CD8-positive, alpha-beta memory T cell (primary cell): Measurements from ENCODE around the gene DCPS. TPM values are rescaled to one million over a fixed set of nuclear protein-coding genes. Genes with fewer than 3 reads are reported as not detected.

Experiments
- CTCF ChIA-PET: fragments of 350-600 bp; sonication (Branson Sonifier 250); formaldehyde crosslinking; loops from one replicate; lab custom pipeline; 2021; ENCODE audit warnings: antibody characterized with exemption; lab: Charles Lee
- POLR2A ChIA-PET: fragments of 350-600 bp; sonication (Branson Sonifier 250); formaldehyde crosslinking; loops from one replicate; lab custom pipeline; 2021; ENCODE audit warnings: antibody characterized with exemption; lab: Charles Lee
- DNase-seq, 5 donors: peaks; one replicate each; pipeline versions ENCODE4 v3.0.0 to v3.0.0-alpha.2; 2020 to 2022; ENCODE audit warnings: mixed read lengths in 1 of 5
- H3K27ac ChIP-seq: one replicate; pipeline ENCODE4 v1.7.0; 2013; ENCODE audit warnings: low read depth, mild to moderate bottlenecking, low read length, moderate library complexity
- H3K27me3 ChIP-seq: 2 replicates; pipeline ENCODE4 v1.7.0; 2013; ENCODE audit warnings: low read length, mild to moderate bottlenecking; ENCODE audit not compliant: insufficient read depth, poor library complexity, severe bottlenecking
- H3K36me3 ChIP-seq: 2 replicates; pipeline ENCODE4 v1.7.0; 2013; ENCODE audit warnings: mild to moderate bottlenecking, low read length, moderate library complexity; ENCODE audit not compliant: insufficient read depth
- H3K4me1 ChIP-seq: 2 replicates; pipeline ENCODE4 v1.7.0; 2013; ENCODE audit warnings: mild to moderate bottlenecking, low read length, moderate library complexity; ENCODE audit not compliant: insufficient read depth
- H3K4me3 ChIP-seq: 2 replicates; pipeline ENCODE4 v1.7.0; 2013; ENCODE audit warnings: mild to moderate bottlenecking, low read length
- H3K9me3 ChIP-seq: 2 replicates; pipeline ENCODE4 v1.7.0; 2013; ENCODE audit warnings: mild to moderate bottlenecking, low read length
- H3K27ac Mint-ChIP-seq, 8 donors: one replicate each; pipeline ENCODE4 v1.8.0; 2020 to 2021; ENCODE audit warnings: mixed read lengths in 8 of 8, mild to moderate bottlenecking in 6 of 8, inconsistent platforms in 3 of 8, moderate library complexity in 3 of 8
- H3K27me3 Mint-ChIP-seq, 2 donors: one replicate each; pipeline ENCODE4 v1.8.0; 2020 to 2021; ENCODE audit warnings: mixed read lengths in 2 of 2, mild to moderate bottlenecking in 1 of 2, moderate library complexity in 1 of 2
- H3K36me3 Mint-ChIP-seq, 3 donors: one replicate each; pipeline ENCODE4 v1.8.0; 2020 to 2021; ENCODE audit warnings: mixed read lengths in 3 of 3, inconsistent platforms in 1 of 3, mild to moderate bottlenecking in 1 of 3
- H3K4me1 Mint-ChIP-seq, 3 donors: one replicate each; pipeline ENCODE4 v1.8.0; 2020 to 2021; ENCODE audit warnings: mixed read lengths in 3 of 3, inconsistent platforms in 1 of 3, mild to moderate bottlenecking in 1 of 3
- H3K4me3 Mint-ChIP-seq, 7 donors: one replicate each; pipeline ENCODE4 v1.8.0; 2020 to 2021; ENCODE audit warnings: mixed read lengths in 7 of 7, mild to moderate bottlenecking in 6 of 7, moderate library complexity in 4 of 7, inconsistent platforms in 2 of 7
- H3K9me3 Mint-ChIP-seq, 5 donors: one replicate each; pipeline ENCODE4 v1.8.0; 2020 to 2022; ENCODE audit warnings: mixed read lengths in 5 of 5, mild to moderate bottlenecking in 3 of 5, moderate library complexity in 2 of 5, inconsistent platforms in 1 of 5
- polyA plus RNA-seq: library from polyadenylated mRNA; unstranded; fragments of 300-500 nt; fragmentation: Illumina TruSeq; gene quantifications from one replicate; pipeline ENCODE4 v1.2.3, GENCODE V29; 2021
- total RNA-seq, 2 experiments: library from RNA; stranded (reverse); gene quantifications; one replicate each; pipeline ENCODE4 v1.2.3, GENCODE V29; 2021

Gene DCPS
- total and polyA plus RNA-seq, 3 experiments from 2014 or later: 40.0 to 59.6 (median 42.4) TPM

GRCh38 chr11:126340960-126341606 lies 37.2 kb downstream of the DCPS start:
- Histone ChIP-seq H3K27me3 (no peaks in the 10 kb centered on the region), H3K9me3 (no peaks in the 10 kb centered on the region), H3K4me1 (no peaks in the 10 kb centered on the region), H3K27ac (no peak overlapping the region), H3K36me3 (peaks cover 25% of the 10 kb centered on the region), H3K4me3 (no peak overlapping the region)
- Mint-ChIP-seq H3K27ac (peak overlapping the region in 7 of 8 donors; percentile 35 to 85 (median 75)), H3K36me3 (peaks cover 7 to 94% (median 17%) of the 10 kb centered on the region in 3 donors), H3K4me1 (peaks cover 0 to 7% (median 5%) of the 10 kb centered on the region in 3 donors), H3K27me3 (no peaks in the 10 kb centered on the region), H3K9me3 (no peaks in the 10 kb centered on the region), H3K4me3 (peak overlapping the region in 1 of 7 donors; percentile 12)
- ChIA-PET POLR2A (interaction anchor here (0.6 kb wide), 1 partner anchor 42 kb away, joined by 5 read pairs; no protein-coding TSS in a partner anchor), CTCF (no interaction called here)
- no peak for DNase-seq

- no peak overlapping the region for H3K4me3 Mint-ChIP-seq
- H3K27ac Mint-ChIP-seq: peak overlapping the region in 5 of 8 donors; percentile 35 to 74 (median 70)
- CTCF ChIA-PET: no interaction called here
Measured at GRCh38 chr11:126341760-126342161, 37.9 kb downstream of the DCPS start.

GRCh38 chr11:126343051-126343450 lies 39.2 kb downstream of the DCPS start:
- no peaks in the 10 kb centered on the region for H3K27me3 ChIP-seq
- DNase-seq: no peak
- H3K27ac ChIP-seq: no peak overlapping the region
- no peaks in the 10 kb centered on the region for H3K27me3 Mint-ChIP-seq
- H3K4me1 ChIP-seq: no peaks in the 10 kb centered on the region
- ChIA-PET CTCF (no interaction called here), POLR2A (no interaction called here)
- no peak overlapping the region for H3K27ac Mint-ChIP-seq
- peaks cover 4 to 91% (median 17%) of the 10 kb centered on the region in 3 donors for H3K36me3 Mint-ChIP-seq
- H3K4me1 Mint-ChIP-seq: no peaks in the 10 kb centered on the region
- H3K4me3 ChIP-seq: no peak overlapping the region
- peaks cover 25% of the 10 kb centered on the region for H3K36me3 ChIP-seq
- H3K9me3 ChIP-seq: no peaks in the 10 kb centered on the region
- no peak overlapping the region for H3K4me3 Mint-ChIP-seq
- no peaks in the 10 kb centered on the region for H3K9me3 Mint-ChIP-seq

More at GRCh38 chr11:126341760-126342161, 37.9 kb downstream of the DCPS start:
- Histone ChIP-seq H3K4me3 (no peak overlapping the region), H3K4me1 (no peaks in the 10 kb centered on the region), H3K9me3 (no peaks in the 10 kb centered on the region), H3K36me3 (peaks cover 25% of the 10 kb centered on the region), H3K27me3 (no peaks in the 10 kb centered on the region), H3K27ac (no peak overlapping the region)
- Mint-ChIP-seq H3K9me3 (no peaks in the 10 kb centered on the region), H3K4me1 (no peaks in the 10 kb centered on the region), H3K27me3 (no peaks in the 10 kb centered on the region), H3K36me3 (peaks cover 4 to 94% (median 17%) of the 10 kb centered on the region in 3 donors)
- POLR2A ChIA-PET: no interaction called here
- DNase-seq: no peak

- ChIA-PET POLR2A (no interaction called here), CTCF (interaction anchor here (1.2 kb wide), 1 partner anchor 34 kb away, joined by 4 read pairs; no protein-coding TSS in a partner anchor)
- H3K4me3 ChIP-seq: no peak overlapping the region
- peaks cover 4 to 85% (median 14%) of the 10 kb centered on the region in 3 donors for H3K36me3 Mint-ChIP-seq
- peaks cover 20% of the 10 kb centered on the region for H3K36me3 ChIP-seq
- DNase-seq: no peak
- no peak overlapping the region for H3K4me3 Mint-ChIP-seq
- no peaks in the 10 kb centered on the region for H3K9me3 ChIP-seq
- no peak overlapping the region for H3K27ac ChIP-seq
- H3K27me3 ChIP-seq: no peaks in the 10 kb centered on the region
- no peaks in the 10 kb centered on the region for H3K9me3 Mint-ChIP-seq
- H3K4me1 Mint-ChIP-seq: peaks cover 0 to 4% (median 0%) of the 10 kb centered on the region in 3 donors
- H3K27ac Mint-ChIP-seq: peak overlapping the region in 4 of 8 donors; percentile 16 to 37 (median 30)
- H3K27me3 Mint-ChIP-seq: no peaks in the 10 kb centered on the region
- no peaks in the 10 kb centered on the region for H3K4me1 ChIP-seq
Measured at GRCh38 chr11:126344141-126345080, 40.6 kb downstream of the DCPS start.

- Histone ChIP-seq H3K4me1 (no peaks in the 10 kb centered on the region), H3K36me3 (peaks cover 20% of the 10 kb centered on the region), H3K27ac (no peak overlapping the region), H3K9me3 (no peaks in the 10 kb centered on the region), H3K27me3 (no peaks in the 10 kb centered on the region), H3K4me3 (no peak overlapping the region)
- no peaks in the 10 kb centered on the region for H3K27me3 Mint-ChIP-seq
- peaks cover 0 to 4% (median 0%) of the 10 kb centered on the region in 3 donors for H3K4me1 Mint-ChIP-seq
- no peak for DNase-seq
- no peak overlapping the region for H3K27ac Mint-ChIP-seq
- H3K4me3 Mint-ChIP-seq: no peak overlapping the region
- H3K36me3 Mint-ChIP-seq: peaks cover 4 to 77% (median 14%) of the 10 kb centered on the region in 3 donors
- H3K9me3 Mint-ChIP-seq: no peaks in the 10 kb centered on the region
- POLR2A ChIA-PET: no interaction called here
- CTCF ChIA-PET: no interaction called here
Measured at GRCh38 chr11:126345283-126345682, 41.4 kb downstream of the DCPS start.

- ChIA-PET POLR2A (no interaction called here), CTCF (interaction anchor here (1.6 kb wide), 1 partner anchor 33 kb away, joined by 3 read pairs; no protein-coding TSS in a partner anchor)
- Mint-ChIP-seq H3K4me1 (peaks cover 0 to 9% (median 4%) of the 10 kb centered on the region in 3 donors), H3K9me3 (no peaks in the 10 kb centered on the region), H3K36me3 (peaks cover 4 to 71% (median 9%) of the 10 kb centered on the region in 3 donors), H3K4me3 (no peak overlapping the region), H3K27me3 (no peaks in the 10 kb centered on the region), H3K27ac (peak overlapping the region in 7 of 8 donors; percentile 34 to 89 (median 54))
- Histone ChIP-seq H3K9me3 (no peaks in the 10 kb centered on the region), H3K4me1 (no peaks in the 10 kb centered on the region), H3K4me3 (no peak overlapping the region), H3K27ac (peak overlapping the region; percentile 69), H3K27me3 (no peaks in the 10 kb centered on the region), H3K36me3 (peaks cover 15% of the 10 kb centered on the region)
- no peak for DNase-seq
Measured at GRCh38 chr11:126345759-126346585, 42.1 kb downstream of the DCPS start.

GRCh38 chr11:126346586-126346940 lies 42.7 kb downstream of the DCPS start:
- ChIA-PET CTCF (interaction anchor here (1.6 kb wide), 1 partner anchor 34 kb away, joined by 3 read pairs; no protein-coding TSS in a partner anchor), POLR2A (interaction anchor here (0.6 kb wide), 1 partner anchor 81 kb away, joined by 4 read pairs; no protein-coding TSS in a partner anchor)
- Mint-ChIP-seq H3K27ac (peak overlapping the region in 2 of 8 donors; percentile 39 to 88), H3K36me3 (peaks cover 0 to 66% (median 6%) of the 10 kb centered on the region in 3 donors), H3K27me3 (no peaks in the 10 kb centered on the region), H3K9me3 (no peaks in the 10 kb centered on the region), H3K4me3 (no peak overlapping the region), H3K4me1 (peaks cover 0 to 12% (median 4%) of the 10 kb centered on the region in 3 donors)
- H3K36me3 ChIP-seq: peaks cover 10% of the 10 kb centered on the region
- no peaks in the 10 kb centered on the region for H3K27me3 ChIP-seq
- H3K4me3 ChIP-seq: no peak overlapping the region
- H3K4me1 ChIP-seq: no peaks in the 10 kb centered on the region
- H3K9me3 ChIP-seq: no peaks in the 10 kb centered on the region
- no peak for DNase-seq
- H3K27ac ChIP-seq: peak overlapping the region; percentile 69
